ENCODE results near the gene FILIP1.

The FILIP1 gene

GRCh38 chr6:75296811-75297779 lies 196.5 kb downstream of the FILIP1 start:
- no peak for DNase-seq

DNA sequence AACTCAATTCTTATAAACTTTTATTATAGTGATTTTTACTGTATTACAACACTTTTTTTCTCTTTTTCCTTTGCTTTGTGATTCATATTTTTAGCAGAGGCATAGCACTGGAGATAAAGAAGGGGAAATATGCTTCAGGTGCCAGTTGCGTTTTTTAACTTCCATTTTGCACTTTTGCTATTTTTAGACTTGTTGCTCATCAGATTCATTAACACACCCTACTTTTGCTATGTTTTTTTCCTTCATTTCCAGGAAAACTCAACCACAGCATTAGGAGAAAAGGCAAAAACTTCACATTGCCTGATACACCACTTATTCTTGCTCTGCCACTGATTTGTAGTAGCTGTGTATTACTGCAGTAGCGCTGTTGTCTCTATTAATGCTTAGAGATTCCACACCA lies 201.0 kb downstream of the FILIP1 start:
- no peak for DNase-seq

- DNase-seq: no peak
Observed at GRCh38 chr6:75291744-75292143, 201.9 kb downstream of the FILIP1 start.

GRCh38 chr6:75291331-75291730 lies 202.3 kb downstream of the FILIP1 start:
- peak in 3 of 56 donors; percentile 0 to 6 (median 5) for DNase-seq

DNA sequence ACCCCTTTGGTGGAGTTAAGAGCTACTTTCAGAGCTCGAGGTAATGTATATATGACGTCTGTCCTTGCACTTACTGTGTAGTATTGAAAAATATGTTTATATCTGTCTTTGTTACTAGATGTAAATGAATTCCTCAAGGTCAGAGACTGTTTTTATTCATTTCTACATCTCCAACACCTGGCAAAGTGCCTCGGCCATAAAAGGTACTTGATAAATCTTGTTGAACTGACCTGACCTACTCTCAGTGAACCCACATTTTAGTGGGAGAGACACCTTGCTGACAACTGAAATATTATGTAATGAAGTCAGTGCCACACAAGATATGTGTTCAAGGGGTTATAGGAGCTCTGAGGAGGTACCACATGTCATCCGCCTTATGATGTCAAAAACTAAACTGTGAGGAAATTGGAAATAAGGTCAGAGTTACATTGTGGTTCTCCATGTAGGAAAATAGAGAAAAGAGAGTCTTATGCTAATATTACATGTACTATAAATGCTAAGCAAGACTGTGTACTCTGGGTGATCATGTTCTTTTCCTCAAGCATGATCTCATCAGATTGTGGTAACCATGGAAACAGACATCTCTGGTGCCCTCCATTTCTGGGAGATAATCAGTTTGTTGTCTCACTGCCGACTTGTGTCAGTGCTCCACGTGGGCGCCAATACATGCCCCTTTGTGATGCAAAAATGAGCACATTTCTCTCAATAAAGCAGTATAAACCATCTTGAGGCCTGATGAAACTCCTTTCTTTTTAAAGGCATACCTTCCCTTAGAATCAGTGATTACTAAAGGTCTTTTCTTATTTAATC lies 203.3 kb downstream of the FILIP1 start:
- peak in 52 of 56 donors; percentile 3 to 90 (median 54) for DNase-seq

DNA sequence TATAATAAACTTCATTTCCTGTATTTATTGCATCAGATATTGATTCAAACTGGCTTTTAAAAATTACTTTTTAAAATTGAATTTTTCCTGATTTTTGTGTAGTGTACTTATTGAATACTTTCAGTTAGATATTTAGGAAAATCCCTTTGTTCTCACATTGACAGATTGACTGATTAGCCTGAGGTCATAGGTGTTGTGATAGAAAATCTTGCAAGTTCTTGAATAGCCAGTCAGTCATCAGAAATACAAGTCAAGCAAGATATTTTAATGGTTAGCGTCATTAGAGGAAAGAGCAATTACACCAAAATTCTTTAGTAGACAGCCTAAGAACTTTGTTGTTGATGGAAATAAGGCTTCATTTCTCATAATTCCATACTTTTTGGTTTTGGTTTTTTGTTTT lies 205.6 kb downstream of the FILIP1 start:
- no peak for DNase-seq

DNA sequence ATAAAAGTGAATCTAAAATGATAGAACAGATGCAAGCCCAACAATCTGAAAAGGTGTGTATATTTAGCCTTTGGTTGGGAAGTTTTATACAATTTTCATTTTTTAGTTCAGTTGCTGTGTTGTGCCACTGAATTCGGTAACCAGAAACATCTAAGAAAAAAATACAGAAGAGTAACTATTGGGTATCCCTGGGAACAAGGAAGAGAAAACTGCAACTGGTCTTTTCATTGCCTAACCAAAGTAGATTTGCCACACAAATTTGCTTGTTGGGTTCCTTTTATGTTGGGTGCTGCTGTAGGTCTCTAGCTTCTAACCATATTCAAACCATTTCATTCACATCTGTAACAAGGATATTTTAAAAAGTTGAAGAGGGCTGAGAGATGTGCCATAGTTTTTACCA lies 206.2 kb downstream of the FILIP1 start:
- no peak for DNase-seq

DNA sequence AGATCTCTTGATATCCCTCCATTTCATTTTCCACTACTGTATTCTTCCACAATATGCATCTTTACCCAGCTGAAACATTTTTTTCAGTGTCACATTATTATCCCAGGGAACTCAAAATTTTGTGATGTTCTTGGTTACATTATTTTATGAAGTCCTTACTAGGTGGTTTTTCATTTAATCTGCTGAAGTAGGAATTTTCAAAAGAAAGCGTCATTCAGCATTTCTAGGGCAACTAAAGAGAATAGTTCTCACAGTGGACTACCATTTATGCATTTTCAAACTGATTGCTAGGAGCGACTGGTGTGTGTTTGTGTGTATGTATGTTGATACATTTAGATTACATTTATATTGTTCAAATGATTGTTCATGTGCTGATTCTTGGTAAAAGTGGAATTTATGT lies 206.6 kb downstream of the FILIP1 start:
- no peak for DNase-seq

DNA sequence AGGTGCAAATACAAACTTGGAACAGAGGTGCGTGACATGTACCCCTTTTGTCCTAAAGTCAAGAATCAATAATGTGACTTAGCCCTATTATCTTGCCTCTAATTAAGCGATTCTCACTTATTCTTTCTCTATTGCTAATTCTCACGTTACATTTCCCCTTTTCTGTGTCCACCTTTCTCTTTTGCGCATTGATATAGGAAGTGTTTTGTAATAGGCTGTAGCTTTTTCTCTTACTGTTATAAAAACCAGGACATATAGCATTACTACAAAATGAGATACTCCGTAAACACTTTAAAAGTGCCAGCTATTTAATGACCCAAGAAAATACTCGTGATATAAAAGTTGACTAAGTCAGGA lies 208.3 kb downstream of the FILIP1 start:
- no peak for DNase-seq

GRCh38 chr6:75284632-75285282 lies 208.8 kb downstream of the FILIP1 start, which contains the start of gene TMEM30A:
Gene TMEM30A, minus strand, starts transcription at chr6:75284792. Its CDS starts 154 bp downstream, at chr6:75284638.
- peak; percentile 83 to 99 (median 96) for DNase-seq

DNA sequence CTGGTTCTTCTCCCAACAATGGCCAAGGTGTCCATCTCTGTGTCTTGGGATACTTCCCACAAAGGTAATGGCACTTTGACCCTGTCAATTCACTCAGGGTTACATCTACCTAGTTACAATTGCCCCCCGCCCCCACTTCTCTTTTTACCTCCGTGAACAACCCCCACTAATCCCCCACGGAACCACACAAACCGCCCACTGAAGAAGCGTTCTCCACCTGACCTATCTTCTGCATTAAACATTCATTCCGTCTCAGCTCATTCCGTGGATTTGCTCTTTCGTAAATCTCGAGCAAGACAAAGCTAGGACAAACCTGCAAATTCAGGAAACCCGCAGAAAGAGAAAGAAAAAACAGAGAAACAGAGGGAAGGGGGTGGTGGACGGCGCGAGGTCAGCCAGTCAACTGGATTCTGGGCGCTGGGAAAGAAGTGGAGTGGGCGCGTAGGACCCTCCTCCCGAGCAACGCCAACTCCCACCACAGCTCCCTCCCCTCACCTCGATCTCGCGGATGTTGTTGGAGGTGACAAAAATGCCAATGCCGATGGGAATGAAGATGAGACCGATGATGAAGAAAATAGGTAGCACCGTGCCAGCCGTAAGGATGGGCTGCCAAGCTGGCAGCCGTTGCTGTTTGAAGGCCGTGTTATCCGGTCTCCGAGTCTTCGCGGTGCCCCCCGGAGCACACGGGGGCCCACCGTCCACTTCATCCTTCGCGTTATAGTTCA lies 209.5 kb downstream of the FILIP1 start:
- peak in 14 of 56 donors; percentile 22 to 83 (median 53) for DNase-seq

DNA sequence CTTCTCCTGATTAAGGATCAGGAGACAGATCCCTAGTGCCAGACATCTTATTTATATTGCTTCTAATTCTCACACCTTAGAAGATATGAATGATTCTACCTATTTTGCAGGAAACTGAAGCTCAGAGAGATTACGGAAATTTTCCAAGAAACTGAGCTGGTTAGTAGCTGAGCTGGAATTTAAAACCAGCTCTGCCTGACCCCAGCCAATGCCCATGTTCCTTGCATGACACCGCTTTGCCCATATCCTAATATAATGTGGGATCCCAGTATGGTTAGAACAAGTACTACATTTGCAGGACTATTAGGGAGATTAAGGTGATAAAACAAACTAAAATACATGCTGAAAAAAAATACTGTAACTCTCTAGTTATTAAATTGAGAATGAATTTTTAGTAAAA lies 210.9 kb downstream of the FILIP1 start:
- DNase-seq: no peak

- DNase-seq: no peak
Observed at GRCh38 chr6:75281653-75282052, 211.9 kb downstream of the FILIP1 start.

DNA sequence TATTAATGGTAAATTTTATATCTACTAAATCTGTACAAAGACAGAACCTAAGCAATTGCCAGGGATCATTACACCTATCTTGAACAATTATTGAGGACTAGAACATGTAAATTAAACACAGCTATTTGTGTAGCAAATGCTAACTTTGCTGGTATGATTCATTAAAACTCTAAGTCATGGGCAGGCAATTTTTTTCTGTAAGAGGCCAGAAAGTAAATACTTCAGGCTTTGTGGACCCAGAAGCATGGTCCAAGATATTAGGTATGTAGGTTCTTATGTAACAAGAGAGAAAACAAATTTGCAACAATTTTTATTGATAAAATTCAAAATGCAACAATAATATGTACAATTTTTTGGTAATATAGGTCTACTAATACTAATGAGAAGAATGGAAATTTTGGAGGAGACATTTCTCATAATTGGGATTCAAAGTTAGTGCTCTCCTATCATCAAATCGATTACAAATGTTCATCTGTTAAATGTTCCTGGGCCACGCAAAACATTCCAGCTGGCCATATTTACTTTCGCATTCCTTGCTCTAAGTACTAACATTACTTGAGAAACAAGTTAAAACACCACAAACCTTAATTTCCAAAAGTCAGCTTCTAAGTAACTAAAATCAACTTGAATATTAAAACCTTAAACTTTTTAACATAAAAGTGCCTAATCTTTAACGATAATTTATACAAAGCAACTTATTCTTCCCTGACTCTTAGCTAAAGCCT lies 213.3 kb downstream of the FILIP1 start:
- DNase-seq: no peak

GRCh38 chr6:75279418-75279817 lies 214.2 kb downstream of the FILIP1 start:
- DNase-seq: no peak

GRCh38 chr6:75278474-75279077 lies 215.0 kb downstream of the FILIP1 start:
- DNase-seq: no peak

DNA sequence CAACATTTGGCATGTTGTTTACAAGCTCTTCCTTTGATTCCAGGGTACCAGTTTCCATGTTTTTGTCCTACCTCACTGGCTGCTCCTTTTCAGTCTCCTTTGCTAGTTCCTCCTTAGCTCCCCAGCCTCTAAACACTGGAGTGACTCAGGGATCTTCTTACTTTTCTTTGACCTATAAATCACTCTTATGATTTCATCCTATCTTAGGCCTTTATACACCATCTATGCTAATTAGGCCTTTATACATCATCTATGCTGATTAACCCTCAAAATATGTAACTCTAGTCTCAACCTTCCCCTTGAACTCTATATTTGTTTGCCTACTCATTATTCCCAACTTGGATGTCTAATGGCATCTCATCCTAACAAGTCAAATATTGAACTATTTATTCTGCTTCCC lies 218.5 kb downstream of the FILIP1 start:
- no peak for DNase-seq

DNA sequence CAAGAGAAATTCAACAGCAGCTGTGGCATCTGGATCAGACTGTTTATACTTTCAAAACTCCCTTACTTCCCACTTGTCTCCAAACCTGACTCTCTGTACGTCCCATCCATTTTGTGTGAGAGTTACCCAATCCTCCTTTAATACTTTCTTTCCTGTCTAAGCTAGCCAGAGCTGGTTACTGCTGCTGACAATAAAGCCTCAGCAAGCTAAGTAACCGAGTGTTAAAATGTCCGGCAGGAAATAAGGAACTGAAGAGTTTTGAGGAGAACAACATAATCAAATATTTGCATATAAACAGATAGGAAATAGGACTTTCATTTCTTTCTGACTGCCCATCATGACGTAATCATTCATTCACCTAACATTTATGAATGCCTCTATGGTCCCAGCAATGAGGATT lies 220.6 kb downstream of the FILIP1 start:
- no peak for DNase-seq

GRCh38 chr6:75272145-75272840 lies 221.3 kb downstream of the FILIP1 start:
- DNase-seq: no peak
